Measurements from ENCODE around the gene SLC48A1. TPM values are rescaled to one million over a fixed set of nuclear protein-coding genes. Genes with fewer than 3 reads are reported as not detected.

The SLC48A1 gene
- total and polyA plus RNA-seq, 5 donors from 2014 or later, result 4.9 to 12.7 (median 8.4) TPM

- Histone ChIP-seq H3K4me1 (ENCODE audit: control insufficient read depth, insufficient read depth, low read length, poor library complexity, severe bottlenecking) (peaks cover 16% of the 10 kb centered on the region), H3K9me3 (ENCODE audit: control insufficient read depth in 2 of 2, low read length in 2 of 2) (no peaks in the 10 kb centered on the region), H3K36me3 (ENCODE audit: control insufficient read depth, insufficient read depth, low read length) (no peaks in the 10 kb centered on the region), H3K27me3 (ENCODE audit: control insufficient read depth, insufficient read depth, low read length) (no peaks in the 10 kb centered on the region), H3K4me3 (ENCODE audit: low read depth, low read length) (no peak overlapping the region), H3K27ac (ENCODE audit: insufficient read depth, low read length, poor library complexity, severe bottlenecking) (no peak overlapping the region)
- ATAC-seq (ENCODE audit: low read depth in 2 of 2) (no peak), DNase-seq (no peak)
- Mint-ChIP-seq H3K4me1 (peaks cover 0 to 45% (median 8%) of the 10 kb centered on the region in 4 donors), H3K27ac (peak overlapping the region in 1 of 3 donors; percentile 67), H3K27me3 (peaks cover 2% of the 10 kb centered on the region), H3K9me3 (no peaks in the 10 kb centered on the region), H3K36me3 (no peaks in the 10 kb centered on the region), H3K4me3 (no peak overlapping the region)
Observed at GRCh38 chr12:47739979-47740378, 33.1 kb upstream of the SLC48A1 start.

GRCh38 chr12:47740606-47741339, 32.3 kb upstream of the SLC48A1 start:
- peak overlapping the region in 3 of 4 donors; percentile 23 to 57 (median 42) for H3K4me3 Mint-ChIP-seq
- H3K27me3 ChIP-seq (ENCODE audit: control insufficient read depth, insufficient read depth, low read length), result no peaks in the 10 kb centered on the region
- no peaks in the 10 kb centered on the region for H3K36me3 Mint-ChIP-seq
- peaks cover 0 to 45% (median 8%) of the 10 kb centered on the region in 4 donors for H3K4me1 Mint-ChIP-seq
- H3K27ac Mint-ChIP-seq, result peak overlapping the region in 2 of 3 donors; percentile 67 to 72
- H3K27ac ChIP-seq (ENCODE audit: insufficient read depth, low read length, poor library complexity, severe bottlenecking), result no peak overlapping the region
- no peaks in the 10 kb centered on the region for H3K9me3 ChIP-seq (ENCODE audit: control insufficient read depth in 2 of 2, low read length in 2 of 2)
- H3K4me1 ChIP-seq (ENCODE audit: control insufficient read depth, insufficient read depth, low read length, poor library complexity, severe bottlenecking), result peaks cover 16% of the 10 kb centered on the region
- ATAC-seq (ENCODE audit: low read depth in 2 of 2), result no peak
- no peak overlapping the region for H3K4me3 ChIP-seq (ENCODE audit: low read depth, low read length)
- H3K9me3 Mint-ChIP-seq, result no peaks in the 10 kb centered on the region
- DNase-seq, result no peak
- H3K27me3 Mint-ChIP-seq, result peaks cover 6% of the 10 kb centered on the region
- H3K36me3 ChIP-seq (ENCODE audit: control insufficient read depth, insufficient read depth, low read length), result no peaks in the 10 kb centered on the region

DNA sequence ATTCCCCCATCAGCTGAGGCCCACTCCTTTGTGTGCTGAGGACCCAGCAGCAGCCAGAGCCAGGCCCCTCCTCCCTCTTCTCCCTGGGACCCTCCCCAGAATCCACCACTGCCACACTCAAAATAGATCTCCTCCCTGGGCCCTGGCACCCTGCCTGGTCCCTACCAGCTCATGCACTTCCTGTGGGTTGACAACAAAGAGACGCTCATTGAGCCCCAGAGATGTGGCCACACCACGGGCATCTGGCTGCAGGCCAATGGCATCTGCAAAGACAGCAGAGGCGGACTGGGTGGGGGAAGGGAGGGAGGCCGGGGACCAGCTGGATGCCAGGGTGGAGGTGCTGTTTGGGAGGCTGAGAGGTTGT, 31.7 kb upstream of the SLC48A1 start:
- H3K4me1 Mint-ChIP-seq, result peaks cover 0 to 45% (median 8%) of the 10 kb centered on the region in 4 donors
- H3K9me3 Mint-ChIP-seq, result no peaks in the 10 kb centered on the region
- H3K9me3 ChIP-seq (ENCODE audit: control insufficient read depth in 2 of 2, low read length in 2 of 2), result no peaks in the 10 kb centered on the region
- no peaks in the 10 kb centered on the region for H3K27me3 ChIP-seq (ENCODE audit: control insufficient read depth, insufficient read depth, low read length)
- no peaks in the 10 kb centered on the region for H3K36me3 ChIP-seq (ENCODE audit: control insufficient read depth, insufficient read depth, low read length)
- ATAC-seq (ENCODE audit: low read depth in 2 of 2) (peak; percentile 54 to 65), DNase-seq (peak; percentile 41 to 63 (median 52))
- H3K27ac Mint-ChIP-seq, result peak overlapping the region; percentile 43 to 72 (median 59)
- no peaks in the 10 kb centered on the region for H3K36me3 Mint-ChIP-seq
- peak overlapping the region; percentile 23 to 57 (median 49) for H3K4me3 Mint-ChIP-seq
- H3K27ac ChIP-seq (ENCODE audit: insufficient read depth, low read length, poor library complexity, severe bottlenecking), result no peak overlapping the region
- peaks cover 16% of the 10 kb centered on the region for H3K4me1 ChIP-seq (ENCODE audit: control insufficient read depth, insufficient read depth, low read length, poor library complexity, severe bottlenecking)
- peaks cover 6% of the 10 kb centered on the region for H3K27me3 Mint-ChIP-seq
- no peak overlapping the region for H3K4me3 ChIP-seq (ENCODE audit: low read depth, low read length)

DNA sequence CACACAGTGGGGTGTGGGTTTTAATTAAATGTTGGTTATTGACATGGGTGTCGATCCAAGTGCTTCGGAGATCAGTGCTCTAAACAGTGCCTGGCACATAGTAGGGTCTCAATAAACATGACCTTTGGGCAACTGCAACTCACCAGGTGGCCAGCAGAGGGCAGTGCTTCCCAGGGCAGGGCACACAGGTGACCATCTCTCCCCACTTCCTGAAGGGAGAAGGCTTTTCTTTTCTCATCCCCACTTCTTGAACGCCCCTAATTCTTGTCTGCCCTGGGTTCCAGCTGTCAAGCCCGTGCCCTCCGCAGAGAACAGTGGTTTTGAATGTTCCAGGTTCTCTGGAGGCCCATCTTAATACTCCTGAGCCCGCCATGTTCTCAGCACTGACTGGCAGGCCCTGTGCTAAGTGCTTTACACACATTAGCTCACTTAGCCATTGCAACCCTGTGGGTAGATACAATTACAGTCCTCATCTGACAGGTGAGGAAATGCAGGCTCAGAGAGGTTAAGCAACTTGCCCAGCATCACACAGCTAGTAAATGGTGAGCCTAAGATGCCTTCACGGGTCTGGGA, 30.7 kb upstream of the SLC48A1 start:
- H3K4me3 Mint-ChIP-seq, result no peak overlapping the region
- H3K4me3 ChIP-seq (ENCODE audit: low read depth, low read length), result no peak overlapping the region
- H3K36me3 Mint-ChIP-seq, result no peaks in the 10 kb centered on the region
- H3K9me3 Mint-ChIP-seq, result no peaks in the 10 kb centered on the region
- DNase-seq, result peak; percentile 64 to 68 (median 66)
- ATAC-seq (ENCODE audit: low read depth in 2 of 2), result peak; percentile 49 to 52
- H3K9me3 ChIP-seq (ENCODE audit: control insufficient read depth in 2 of 2, low read length in 2 of 2), result no peaks in the 10 kb centered on the region
- peaks cover 16% of the 10 kb centered on the region for H3K4me1 ChIP-seq (ENCODE audit: control insufficient read depth, insufficient read depth, low read length, poor library complexity, severe bottlenecking)
- H3K27ac ChIP-seq (ENCODE audit: insufficient read depth, low read length, poor library complexity, severe bottlenecking), result no peak overlapping the region
- H3K27me3 ChIP-seq (ENCODE audit: control insufficient read depth, insufficient read depth, low read length), result no peaks in the 10 kb centered on the region
- H3K27ac Mint-ChIP-seq, result no peak overlapping the region
- no peaks in the 10 kb centered on the region for H3K36me3 ChIP-seq (ENCODE audit: control insufficient read depth, insufficient read depth, low read length)
- H3K27me3 Mint-ChIP-seq, result peaks cover 6% of the 10 kb centered on the region
- H3K4me1 Mint-ChIP-seq, result peaks cover 0 to 45% (median 8%) of the 10 kb centered on the region in 4 donors

DNA sequence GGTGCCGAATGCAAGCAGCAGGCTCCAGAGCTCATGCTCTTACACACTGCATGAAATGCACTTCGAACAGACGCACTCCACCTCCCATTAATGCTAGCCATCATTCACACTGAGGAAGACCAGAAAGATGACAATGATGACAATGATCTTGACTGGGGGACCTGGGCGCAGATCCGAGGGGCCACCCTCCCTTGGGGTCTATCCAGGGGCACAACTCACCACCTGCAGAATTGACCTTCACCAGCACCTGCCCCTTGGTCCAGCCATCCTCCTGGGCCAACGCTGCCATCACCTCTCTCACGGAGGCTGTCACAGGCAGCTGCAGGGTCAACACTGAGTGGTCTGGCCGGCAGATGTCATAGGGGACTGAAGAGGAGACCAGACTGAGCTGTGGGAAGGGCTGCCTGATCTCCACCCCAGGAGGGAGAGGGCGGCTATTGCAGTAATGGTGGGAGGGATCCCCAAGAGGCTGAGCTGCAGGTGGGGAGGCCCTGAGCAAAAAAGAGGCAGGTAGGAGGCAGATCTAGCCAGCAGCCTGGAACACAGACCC, 29.7 kb upstream of the SLC48A1 start:
- Mint-ChIP-seq H3K36me3 (no peaks in the 10 kb centered on the region), H3K27ac (no peak overlapping the region), H3K4me1 (peaks cover 0 to 45% (median 8%) of the 10 kb centered on the region in 4 donors), H3K9me3 (no peaks in the 10 kb centered on the region), H3K4me3 (no peak overlapping the region), H3K27me3 (peaks cover 6% of the 10 kb centered on the region)
- H3K4me1 ChIP-seq (ENCODE audit: control insufficient read depth, insufficient read depth, low read length, poor library complexity, severe bottlenecking), result peaks cover 16% of the 10 kb centered on the region
- H3K4me3 ChIP-seq (ENCODE audit: low read depth, low read length), result no peak overlapping the region
- no peaks in the 10 kb centered on the region for H3K9me3 ChIP-seq (ENCODE audit: control insufficient read depth in 2 of 2, low read length in 2 of 2)
- no peaks in the 10 kb centered on the region for H3K27me3 ChIP-seq (ENCODE audit: control insufficient read depth, insufficient read depth, low read length)
- H3K36me3 ChIP-seq (ENCODE audit: control insufficient read depth, insufficient read depth, low read length), result no peaks in the 10 kb centered on the region
- ATAC-seq (ENCODE audit: low read depth in 2 of 2) (no peak), DNase-seq (no peak)
- H3K27ac ChIP-seq (ENCODE audit: insufficient read depth, low read length, poor library complexity, severe bottlenecking), result no peak overlapping the region

DNA sequence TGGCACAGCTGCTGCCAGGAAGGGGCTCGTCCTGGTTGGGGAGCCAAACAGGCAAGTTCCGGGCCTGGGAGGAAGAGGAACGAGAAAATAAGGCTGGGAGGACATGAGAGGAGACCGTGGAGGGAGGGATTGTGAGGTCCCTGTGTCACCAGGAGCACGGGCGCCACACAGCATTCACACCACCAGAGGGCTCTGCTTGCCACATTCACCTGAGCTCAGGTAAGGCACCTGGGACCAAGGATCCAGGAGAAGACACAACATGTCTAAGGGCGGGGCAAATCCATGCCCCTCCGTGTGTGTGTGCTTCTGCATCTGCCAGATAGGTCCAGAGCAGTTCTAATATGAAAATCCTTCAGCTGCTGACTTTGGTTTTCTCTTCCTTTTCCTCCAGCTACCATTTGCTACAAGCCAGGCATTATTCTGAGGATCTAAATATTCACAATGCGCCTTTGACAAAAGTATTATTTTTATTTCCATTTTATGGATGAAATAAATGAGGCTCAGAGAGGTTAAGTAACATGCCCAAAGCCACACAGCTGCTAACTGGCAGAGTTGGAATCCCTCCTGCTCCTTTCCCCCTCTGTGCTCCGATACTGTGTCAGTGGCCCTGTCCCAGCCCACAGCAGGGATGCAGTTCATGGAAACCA, 28.9 kb upstream of the SLC48A1 start:
- DNase-seq, result peak; percentile 48 to 66 (median 60)
- Histone ChIP-seq H3K36me3 (ENCODE audit: control insufficient read depth, insufficient read depth, low read length) (no peaks in the 10 kb centered on the region), H3K27me3 (ENCODE audit: control insufficient read depth, insufficient read depth, low read length) (no peaks in the 10 kb centered on the region), H3K4me1 (ENCODE audit: control insufficient read depth, insufficient read depth, low read length, poor library complexity, severe bottlenecking) (peaks cover 12% of the 10 kb centered on the region), H3K27ac (ENCODE audit: insufficient read depth, low read length, poor library complexity, severe bottlenecking) (no peak overlapping the region), H3K4me3 (ENCODE audit: low read depth, low read length) (no peak overlapping the region), H3K9me3 (ENCODE audit: control insufficient read depth in 2 of 2, low read length in 2 of 2) (no peaks in the 10 kb centered on the region)
- Mint-ChIP-seq H3K4me3 (no peak overlapping the region), H3K9me3 (no peaks in the 10 kb centered on the region), H3K27ac (no peak overlapping the region), H3K4me1 (peaks cover 0 to 41% (median 8%) of the 10 kb centered on the region in 4 donors), H3K36me3 (no peaks in the 10 kb centered on the region), H3K27me3 (peaks cover 6% of the 10 kb centered on the region)
- ATAC-seq (ENCODE audit: low read depth in 2 of 2), result peak; percentile 43 to 49

- Histone ChIP-seq H3K27ac (ENCODE audit: insufficient read depth, low read length, poor library complexity, severe bottlenecking) (no peak overlapping the region), H3K9me3 (ENCODE audit: control insufficient read depth in 2 of 2, low read length in 2 of 2) (no peaks in the 10 kb centered on the region), H3K36me3 (ENCODE audit: control insufficient read depth, insufficient read depth, low read length) (no peaks in the 10 kb centered on the region), H3K27me3 (ENCODE audit: control insufficient read depth, insufficient read depth, low read length) (no peaks in the 10 kb centered on the region), H3K4me3 (ENCODE audit: low read depth, low read length) (no peak overlapping the region), H3K4me1 (ENCODE audit: control insufficient read depth, insufficient read depth, low read length, poor library complexity, severe bottlenecking) (peaks cover 12% of the 10 kb centered on the region)
- peaks cover 6% of the 10 kb centered on the region for H3K27me3 Mint-ChIP-seq
- no peak overlapping the region for H3K4me3 Mint-ChIP-seq
- ATAC-seq (ENCODE audit: low read depth in 2 of 2) (no peak), DNase-seq (no peak)
- H3K36me3 Mint-ChIP-seq, result no peaks in the 10 kb centered on the region
- H3K9me3 Mint-ChIP-seq, result no peaks in the 10 kb centered on the region
- no peak overlapping the region for H3K27ac Mint-ChIP-seq
- peaks cover 0 to 36% (median 6%) of the 10 kb centered on the region in 4 donors for H3K4me1 Mint-ChIP-seq
Observed at GRCh38 chr12:47744778-47745436, 28.1 kb upstream of the SLC48A1 start.

All from CD4-positive, CD25-positive, alpha-beta regulatory T cell (primary cell).